ENCODE measurements around the gene ADNP.

The ADNP gene

DNA sequence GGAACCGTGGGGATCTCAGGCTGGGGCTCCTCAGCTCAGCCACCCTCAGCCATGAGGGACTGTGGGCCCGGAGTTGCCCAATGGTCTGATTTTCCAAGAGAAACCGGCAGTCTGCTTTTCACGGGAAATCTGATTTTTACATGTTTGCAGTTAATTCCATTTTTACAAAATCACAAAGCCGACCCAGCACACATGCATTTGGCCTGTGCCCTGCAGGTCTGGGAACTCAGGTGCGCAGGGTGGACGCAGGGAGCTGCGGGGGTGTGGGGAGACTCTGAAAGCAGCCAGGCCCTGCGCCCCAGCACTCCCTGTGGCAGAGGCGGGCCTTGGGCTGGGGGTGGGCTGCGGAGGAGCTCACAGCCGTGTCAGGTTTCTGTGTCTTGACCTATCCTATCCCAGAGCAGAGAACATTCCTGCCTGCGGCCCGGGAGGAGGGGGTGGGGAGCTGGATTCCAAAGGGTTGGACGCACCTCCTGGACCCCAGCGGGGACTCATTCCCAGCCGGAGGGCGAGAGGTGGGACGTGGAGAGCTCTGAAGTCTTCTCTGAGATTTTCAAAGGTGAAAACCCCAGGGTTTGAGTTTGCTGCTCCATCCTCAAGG is 60.6 kb downstream of the ADNP start:
- no peak for DNase-seq

DNA sequence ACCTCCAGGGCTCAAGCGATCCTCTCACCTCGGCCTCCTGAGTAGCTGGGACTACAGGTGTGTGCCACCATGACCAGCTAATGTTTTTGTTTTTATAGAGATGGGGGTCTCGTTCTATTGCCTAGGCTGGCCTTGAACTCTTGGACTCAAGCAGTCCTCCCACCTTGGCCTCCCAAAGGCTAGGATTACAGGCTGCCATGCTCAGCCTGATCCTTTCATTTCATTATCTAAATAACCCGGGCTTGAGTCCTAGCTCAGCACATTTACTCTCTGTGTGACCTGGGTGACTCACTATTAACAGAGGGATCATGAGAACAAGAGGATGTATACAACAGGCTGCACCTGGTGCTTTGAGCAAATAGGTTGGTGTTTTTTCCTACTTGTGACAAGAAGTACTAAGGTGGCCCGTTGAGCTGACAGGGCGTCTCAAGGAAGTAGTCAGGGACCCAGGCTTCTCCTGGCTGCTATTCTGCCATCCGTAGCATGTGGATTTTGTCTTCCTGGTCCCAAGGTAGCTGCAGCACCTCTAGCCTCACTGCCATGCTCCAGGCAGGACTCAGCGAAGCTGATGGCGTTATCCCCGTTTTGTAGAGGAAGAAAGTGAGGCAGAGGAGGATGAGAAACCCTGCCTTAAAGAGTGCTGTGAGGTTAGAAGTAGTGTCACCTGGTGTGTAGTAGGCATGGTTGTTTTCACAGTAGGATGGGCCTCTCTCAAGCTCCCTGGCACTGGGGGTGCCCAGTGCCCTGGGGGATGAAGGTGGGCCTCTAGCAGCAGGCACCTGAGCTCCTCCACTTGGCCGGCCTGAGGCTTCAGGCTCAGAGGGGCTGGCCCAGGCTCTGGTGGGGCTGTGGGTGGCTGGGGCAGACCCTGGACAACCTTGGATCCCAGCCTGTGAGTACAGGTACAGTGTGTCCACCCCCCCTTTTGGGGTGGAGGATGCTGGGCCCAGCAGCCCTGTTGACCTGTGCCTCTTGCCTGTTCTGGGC is 62.4 kb downstream of the ADNP start:
- DNase-seq: no peak

DNA sequence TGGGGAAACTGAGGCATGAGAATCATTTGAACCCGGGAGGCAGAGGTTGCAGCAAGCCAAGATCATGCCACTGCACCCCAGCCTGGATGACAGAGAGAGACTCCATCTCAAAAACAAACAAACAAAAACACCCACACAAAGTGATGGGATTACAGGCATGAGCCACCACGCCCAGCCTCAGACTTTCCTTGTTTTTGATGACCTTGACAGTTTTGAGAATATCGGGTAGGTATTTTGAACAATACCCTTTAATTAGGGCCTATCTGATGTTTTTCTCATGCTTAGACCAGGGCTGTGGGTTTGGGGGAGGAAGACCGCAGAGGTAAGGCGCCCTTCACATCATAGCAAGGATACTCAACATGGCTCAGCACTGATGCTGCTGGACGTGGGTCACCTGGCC is 63.4 kb downstream of the ADNP start:
- DNase-seq: no peak

DNA sequence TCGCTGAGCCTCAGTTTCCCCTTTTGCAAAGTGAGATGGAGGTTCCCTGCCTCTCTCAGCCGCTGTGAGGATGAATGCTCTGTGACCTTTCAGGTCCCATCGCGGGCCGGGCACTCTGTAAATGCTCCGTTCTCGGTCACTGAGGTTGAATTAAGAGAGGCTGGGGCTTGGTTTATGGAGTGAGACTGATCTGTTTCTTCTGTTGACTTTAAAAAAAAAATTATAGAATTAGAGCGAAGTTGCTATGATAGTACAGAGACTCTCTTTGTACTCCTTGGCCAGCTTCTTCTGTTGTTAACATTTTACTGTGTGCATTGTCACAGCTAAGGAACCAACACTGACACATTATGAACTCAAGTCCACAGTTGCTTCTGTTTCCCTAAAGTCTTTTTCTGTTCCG is 64.4 kb downstream of the ADNP start:
- no peak for DNase-seq

DNA sequence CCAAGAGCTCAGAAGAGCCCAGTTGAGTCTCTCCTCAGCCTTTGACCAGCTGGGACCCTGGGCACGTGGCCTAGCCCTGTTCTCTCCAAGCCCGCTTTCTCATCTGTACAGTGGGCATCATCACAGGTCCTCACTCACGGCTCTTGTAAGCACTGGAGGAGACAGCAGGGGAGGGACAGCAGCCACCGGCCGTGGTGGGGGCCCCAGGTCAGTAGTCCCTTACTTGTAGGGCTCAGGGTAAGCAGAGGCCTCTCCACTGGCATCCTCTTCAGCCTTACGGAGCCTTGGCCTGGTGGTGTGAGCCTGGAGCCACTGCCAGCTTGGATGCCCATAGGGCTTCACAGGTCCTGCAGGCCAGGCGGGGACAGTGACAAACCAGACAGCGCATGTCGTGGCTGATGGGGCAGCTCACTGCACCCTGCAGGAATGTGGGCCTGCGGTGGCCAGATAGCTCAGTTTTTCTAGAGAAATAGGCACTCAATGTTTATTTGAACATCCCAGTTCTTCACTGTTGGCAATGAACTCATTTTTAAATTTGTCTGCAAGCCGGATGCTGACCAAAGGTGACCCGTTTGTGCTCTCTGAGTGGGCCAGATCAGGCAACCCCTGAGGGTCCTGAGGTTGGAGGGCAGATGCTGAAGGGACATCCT is 65.1 kb downstream of the ADNP start:
- no peak for DNase-seq

DNA sequence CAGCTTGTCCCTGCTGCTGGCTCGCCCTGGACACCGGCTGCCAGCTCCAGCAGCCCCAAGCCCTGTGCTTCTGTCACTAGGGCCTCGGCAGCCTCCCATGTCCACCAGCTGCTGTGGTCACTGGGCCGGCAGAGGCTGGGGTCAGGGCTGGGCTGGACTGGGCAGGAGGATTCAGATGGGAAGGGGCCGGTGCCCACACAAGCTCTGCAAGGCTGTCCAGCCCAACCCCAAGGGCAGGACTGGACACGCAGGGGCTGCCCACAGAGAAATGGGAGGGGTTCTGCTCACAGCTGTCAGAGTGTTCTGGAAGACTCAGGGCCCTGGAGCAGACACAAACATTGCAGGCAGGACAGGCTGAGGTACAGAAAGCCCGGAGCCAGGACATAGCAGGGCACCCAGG is 65.6 kb downstream of the ADNP start:
- DNase-seq: no peak

DNA sequence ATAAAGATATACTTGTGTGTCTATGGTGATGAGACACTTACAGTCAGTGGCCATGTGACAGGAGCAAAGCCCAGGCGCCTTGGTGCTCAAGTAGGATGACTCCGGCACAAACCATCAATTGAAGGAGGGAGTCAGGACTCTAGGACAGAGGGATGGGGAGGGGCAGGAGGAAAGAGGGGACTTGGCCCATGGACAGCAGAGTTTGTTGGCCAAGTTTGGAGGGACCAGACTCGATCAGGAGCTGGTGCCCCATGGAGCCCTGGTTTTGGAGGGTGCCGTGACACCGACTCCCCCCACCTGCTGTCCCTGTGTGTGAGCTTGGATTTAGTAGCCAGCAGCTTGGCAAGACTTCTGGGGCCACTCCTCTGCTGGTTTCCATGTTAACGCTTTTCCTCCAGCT is 66.1 kb downstream of the ADNP start:
- DNase-seq: no peak

DNA sequence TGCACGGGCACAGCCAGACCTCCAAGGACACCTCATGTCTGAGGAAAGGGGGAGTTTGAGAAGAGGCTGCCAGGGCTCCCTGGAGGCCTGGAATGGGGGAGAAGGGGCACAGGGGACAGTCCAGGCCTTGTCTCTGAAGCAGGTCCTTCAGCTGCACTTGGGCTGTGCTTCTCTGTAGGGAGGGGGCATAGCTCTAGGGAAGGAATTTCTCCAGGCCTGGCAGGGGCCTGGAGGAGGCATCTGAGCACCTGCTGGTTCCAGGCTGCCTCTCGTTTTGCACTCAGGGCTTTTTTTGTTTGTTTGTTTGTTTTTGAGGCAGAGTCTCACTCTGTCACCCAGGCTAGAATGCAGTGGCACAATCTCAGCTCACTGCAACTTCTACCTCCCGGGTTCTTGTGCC is 68.7 kb downstream of the ADNP start:
- DNase-seq: no peak

DNA sequence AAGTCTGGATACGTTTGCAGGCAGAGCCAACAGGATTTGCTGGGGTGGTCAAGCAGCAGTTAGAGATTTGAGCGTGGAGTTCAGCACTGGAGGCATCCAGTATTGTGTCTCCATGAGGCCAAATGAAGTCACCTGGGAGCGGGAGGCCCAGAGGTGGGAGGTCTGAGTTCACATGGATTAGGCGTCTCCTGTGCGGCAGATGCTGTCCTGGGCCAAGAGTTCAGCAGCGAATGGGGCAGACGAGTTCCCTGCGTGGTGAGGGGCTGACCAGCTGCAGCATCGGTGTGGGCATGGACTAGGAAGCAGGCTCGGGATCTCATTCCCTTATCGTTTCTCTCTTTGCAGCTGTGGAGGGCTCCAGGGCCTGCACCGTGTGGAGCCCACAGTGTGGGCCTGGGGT is 70.2 kb downstream of the ADNP start:
- DNase-seq: no peak

DNA sequence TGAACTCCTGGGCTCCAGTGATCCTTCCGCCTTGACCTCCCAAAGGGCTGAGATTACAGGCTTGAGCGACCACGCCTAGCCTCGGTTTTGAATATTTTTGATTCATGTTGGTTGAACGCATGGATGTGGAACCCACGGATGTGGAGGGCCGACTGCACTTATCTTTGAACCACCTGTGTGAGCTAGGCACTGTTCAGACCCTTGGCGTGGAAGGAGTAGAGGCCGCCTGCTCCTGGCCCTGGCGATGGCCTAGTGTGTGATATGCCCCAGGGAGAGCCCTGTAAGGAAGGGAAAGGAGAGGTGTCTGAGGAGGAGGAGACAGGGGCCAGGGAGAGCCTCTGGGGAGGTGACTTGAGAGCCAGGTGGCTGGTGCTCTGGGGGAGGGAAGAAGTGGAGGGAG is 72.1 kb downstream of the ADNP start:
- DNase-seq: no peak

DNA sequence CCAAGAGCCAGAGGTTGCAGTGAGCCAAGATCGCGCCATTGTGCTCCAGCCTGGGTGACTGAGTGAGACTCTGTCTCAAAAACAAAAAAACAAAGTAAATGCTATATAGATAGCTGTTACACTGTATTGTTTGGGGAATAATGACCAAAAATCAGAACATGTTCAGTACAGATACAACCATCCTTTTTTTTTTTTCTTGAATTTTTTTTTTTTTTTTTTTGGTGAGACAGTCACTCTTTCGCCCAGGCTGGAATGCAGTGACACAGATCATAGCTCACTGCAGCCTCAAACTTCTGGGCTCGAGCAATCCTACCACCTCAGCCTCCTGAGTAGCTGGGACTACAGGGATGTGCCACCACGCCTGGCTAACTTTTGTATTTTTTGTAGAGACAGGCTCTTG is 72.7 kb downstream of the ADNP start:
- DNase-seq: no peak

DNA sequence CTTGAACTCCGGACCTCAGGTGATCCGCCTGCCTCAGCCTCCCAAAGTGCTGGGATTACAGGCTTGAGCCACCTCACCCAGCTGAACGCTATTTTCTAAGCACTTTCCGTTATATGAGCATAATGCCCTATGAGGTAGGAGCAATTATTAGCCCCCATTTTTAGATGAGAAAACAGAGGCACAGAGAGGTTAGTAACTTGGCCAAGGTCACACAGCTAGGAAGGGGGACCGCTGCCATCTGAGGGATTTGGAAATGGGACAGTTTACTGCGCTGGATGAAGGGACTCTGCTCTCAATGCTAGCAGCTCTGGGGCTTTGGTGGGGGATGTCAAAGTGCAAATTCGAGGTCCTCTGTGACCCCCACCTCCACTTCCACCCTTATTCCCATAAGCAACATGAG is 73.9 kb downstream of the ADNP start:
- DNase-seq: no peak

DNA sequence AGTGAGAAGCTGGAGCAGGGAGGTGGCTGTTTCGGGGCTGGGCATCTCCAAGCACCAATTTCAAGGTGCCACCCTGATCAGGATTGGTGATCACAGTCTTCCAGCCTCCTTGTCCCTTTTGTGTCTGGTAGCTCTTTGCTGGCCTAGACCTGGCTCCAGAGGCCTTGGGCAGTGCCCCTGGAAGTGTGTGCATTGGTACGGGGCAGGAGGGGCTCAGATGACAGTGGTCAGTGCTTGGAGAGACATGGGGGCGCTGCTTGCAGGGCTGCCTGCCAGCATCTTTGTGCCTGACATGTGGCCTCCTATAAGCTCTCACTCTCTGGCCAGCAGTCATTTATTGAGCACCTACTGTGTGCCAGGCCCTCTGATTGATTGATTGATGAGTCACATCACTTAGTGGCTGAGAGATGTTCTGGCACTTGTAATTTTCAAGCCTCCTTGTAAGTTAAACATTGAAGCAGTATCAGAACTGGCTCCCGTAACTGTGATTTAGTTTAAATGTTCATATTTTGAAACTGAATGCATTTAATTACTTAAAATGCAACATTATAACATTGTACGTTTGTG is 74.7 kb downstream of the ADNP start:
- no peak for DNase-seq

DNA sequence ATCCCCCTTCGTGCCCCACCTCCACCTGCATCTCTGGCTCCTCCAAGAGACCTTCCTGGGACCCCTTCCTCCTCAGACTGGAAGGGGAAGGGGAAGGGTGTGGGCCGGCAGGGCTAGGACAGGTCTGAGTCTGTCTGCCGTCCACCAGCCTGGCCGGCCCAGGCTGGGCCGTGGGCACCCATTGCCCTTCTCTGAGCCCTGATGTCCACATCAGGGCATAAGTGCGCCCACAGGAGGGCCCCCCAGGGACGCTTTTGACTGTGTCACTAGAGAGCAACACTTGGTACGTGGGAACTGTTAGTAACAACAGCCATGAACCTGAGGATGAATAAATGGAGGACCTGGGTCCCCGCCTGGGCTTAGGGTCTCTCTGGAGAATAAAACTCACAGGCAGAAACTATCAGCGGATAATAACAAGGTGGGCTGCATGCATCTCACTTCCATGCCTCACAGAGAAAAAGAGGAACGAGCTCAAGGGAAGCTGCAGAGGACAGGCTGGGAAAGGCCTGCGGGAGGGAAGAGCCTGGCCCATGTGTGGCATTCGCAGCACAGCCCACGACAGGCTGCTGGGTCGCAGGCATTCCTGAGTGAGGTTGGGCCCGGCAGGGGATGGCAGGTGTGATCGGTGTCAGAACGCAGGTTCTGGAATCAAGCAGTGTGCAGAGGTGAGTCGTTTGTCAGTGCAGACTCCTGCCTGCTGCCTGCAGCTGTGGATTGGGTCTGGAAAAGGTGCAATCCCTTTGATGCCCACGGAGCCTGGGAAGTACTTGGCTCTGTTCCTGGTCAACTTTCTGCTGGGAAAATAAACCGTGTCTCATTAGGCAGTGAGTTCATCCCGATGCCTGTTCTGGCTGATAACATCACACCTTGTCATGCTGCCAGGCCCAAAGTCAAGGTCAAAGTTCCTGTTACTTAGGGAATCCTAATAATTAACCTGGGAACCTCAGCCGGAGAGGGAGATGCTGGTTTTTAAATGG is 75.5 kb downstream of the ADNP start:
- no peak for DNase-seq

DNA sequence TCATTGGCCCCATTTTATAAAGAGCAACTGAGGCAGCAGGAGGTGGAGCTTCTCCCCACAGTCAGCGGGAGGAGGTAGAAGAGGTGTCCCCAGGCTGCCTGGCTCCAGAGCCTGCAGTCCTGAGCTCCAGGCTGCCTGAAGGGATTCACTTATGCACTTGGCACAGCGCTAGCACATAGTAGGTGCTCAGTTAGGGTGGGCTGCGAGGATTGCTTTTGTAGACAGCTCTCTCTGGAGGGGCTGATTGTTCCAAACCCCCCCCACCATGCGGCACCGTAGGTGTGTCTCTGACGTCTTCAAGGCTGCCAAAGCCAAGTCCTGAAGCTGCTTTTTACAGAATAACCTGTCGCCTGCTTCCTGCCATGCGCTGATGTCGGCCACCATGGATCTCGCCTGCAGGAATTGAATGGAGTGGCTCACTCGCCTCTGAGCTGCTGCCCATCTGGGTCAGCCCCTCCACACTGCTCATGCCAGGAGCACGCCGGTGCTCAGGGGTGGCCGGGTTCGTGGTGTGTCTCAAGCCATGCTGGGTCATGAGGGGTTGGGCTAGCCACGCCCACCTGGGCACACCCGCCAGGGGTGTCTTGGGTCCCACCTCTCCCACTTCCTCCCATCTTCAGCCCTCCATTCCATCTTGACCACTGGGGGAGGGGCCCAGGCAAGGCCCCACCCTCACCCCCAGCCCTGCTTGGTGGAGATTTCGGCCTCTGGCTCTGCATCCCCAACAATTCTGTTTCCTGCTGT is 76.6 kb downstream of the ADNP start:
- no peak for DNase-seq

DNA sequence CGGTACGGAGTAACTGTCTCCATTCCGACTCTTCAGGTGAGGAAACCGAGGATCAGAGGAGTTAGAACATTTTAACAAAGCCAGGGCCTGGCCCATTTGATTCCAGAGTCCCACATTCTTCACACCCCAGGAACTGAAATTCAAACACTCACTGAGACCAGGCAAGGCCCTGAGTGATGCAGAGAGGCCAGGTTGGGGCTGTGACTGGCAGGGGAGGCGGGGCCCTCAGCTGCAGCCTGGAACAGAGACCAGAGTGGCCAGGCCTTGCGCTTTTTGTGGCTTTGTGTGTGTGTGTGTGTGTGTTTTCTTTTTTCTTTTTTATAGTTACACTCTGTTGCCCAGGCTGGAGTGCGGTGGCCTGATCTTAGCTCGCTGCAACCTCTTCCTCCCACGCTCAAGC is 79.2 kb downstream of the ADNP start:
- DNase-seq: no peak

DNA sequence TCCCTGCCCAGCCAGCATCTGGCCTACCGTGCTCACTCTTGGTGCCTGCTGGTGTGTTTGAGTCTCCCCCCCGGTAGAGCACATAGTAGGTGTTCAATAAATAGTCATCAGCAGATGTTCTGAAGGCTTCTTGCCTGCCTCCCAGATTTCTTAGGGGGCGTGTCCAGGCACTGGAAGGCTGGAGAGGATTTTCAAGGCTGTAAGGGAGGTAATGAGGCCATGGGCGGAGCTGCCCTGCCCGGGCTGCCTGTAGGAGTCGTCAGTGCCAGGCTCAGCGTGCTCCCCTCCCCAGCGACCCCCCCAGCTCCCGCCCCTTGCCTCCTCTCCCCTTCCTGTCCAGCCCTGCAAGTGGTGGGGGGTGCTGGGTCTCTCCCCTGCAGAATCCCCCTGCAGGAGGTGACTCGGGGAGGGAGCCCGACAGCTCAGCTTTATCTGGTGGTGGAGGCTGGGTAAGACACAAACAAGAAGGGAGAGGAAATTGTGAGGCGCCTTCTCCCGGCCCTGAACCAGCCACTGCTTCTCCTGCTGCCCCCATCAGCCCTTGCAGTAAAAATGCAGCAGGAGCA is 80.4 kb downstream of the ADNP start:
- DNase-seq: no peak

DNA sequence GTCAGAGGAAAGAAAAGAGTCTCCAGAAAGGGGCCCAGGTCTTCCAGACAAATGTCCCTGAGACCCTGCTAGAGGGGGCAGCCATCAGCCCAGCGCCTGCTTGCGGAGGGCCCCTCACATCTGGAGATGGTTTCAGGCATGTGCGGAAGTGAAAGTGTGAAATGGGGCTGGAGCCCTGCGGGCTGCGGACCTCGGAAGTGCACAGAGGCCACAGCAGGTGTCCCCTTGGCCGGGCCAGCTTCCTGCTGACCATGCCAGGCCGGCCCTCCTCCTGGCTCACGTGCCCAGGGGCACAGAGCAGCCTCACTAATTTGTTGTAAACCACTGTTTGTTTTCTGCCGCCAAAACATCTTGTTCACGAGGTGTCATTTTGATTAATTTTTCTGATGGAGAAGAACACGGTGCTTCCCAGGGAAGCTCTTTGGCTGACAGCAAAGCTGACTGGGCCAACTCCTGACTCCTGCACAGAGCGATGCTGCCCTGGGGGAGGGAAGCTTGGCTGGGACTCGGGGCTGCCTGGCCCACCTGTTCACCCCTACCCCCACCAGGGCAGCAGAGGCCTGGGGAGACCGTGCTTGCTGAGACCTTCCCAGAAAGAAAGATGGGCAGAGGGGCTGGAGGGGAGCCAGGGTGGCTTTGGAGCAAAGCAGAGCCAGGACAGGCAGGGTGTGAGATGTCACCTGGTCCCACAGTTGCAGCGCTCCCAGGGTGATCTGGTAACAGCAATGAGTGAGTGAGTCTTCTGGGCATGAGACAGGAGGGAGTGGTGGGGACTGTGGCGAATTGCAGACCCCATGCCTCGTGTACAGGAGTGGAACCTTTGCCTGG is 82.2 kb downstream of the ADNP start:
- DNase-seq: no peak

DNA sequence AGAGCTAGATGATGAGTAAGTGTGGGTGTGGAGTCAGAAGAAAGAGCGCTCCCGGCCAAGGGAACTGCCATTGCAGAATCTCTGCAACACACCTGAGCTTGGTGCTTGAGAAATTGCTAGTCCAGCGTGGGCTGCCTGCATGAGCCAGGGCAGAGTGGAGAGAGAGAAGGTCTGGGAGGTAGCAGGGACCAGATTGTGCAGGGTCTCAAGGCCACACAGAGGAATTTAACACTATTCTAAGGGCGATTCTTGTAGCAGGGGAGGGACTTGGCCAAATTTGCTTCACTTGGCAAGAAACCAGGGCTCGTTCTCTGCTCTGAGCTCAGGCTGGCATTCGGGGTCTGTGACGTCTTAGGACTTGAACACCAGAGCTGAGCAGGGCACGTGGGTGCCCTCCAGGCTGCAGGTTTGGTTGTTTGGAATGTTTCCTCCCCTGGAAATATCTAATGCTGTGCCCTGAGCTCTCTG is 82.9 kb downstream of the ADNP start:
- DNase-seq: no peak

DNA sequence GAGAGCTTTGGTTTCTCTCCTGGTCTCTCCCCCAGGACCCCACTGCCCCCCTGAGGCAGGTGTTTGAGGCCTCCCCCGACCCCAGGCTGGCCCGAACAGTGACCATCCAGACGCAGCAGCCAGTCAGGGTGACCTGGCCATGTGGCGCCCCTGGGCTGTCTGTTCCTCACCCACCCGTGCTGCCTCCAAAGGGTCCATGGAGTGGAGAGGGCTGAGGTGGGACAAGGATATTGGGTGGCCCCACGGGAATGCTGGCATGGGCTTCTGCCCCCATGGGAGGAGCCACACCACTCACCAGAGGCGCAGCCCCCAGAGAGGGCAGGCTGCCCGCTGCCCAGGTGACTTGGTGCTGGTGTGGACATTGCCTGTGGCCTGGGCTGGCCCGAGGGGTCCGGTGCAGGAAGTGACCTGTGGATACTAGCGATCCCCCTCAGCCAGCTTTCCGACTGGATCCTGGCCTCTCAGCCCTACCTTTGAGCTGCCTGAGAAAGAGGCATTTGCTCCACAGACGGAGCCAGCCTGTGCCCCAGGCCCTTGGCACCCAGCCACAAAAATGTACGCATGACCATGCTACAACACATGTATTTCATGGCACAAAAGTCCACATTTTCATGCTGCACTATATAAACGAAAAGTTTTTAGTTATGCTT is 85.5 kb downstream of the ADNP start:
- DNase-seq: no peak
